Measurements from ENCODE around the gene B4GALT3. TPM values are rescaled to one million over a fixed set of nuclear protein-coding genes. Genes with fewer than 3 reads are reported as not detected.
A peak's percentile ranks its signal among the peaks of the same experiment; 100 is the strongest.

The B4GALT3 gene
- total RNA-seq, 1 donor from 2014 or later, result 41.7 TPM

DNA sequence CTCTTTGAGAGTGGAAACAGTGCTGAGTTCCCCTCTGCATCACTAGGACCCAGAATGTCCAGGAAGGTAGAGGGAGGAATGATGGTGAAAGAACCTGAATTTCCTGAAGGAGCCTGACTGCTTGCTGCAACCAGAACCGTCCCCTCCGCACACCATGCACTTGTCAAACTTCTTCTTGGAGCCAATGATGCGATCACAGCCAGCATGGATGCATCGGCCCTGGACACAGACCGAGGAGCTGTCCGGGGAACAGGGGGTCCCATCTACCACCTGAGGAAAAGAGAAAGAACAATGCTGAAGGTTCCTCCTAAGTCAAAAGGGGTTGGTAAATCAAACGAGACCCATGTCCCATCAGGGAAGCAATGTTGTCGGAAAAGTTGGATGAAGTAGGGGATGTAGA is 14.7 kb upstream of the B4GALT3 start:
- Mint-ChIP-seq H3K27ac (no peak overlapping the region), H3K36me3 (ENCODE audit: low read depth) (no peaks in the 10 kb centered on the region), H3K27me3 (no peaks in the 10 kb centered on the region), H3K4me1 (peaks cover 60% of the 10 kb centered on the region), H3K4me3 (no peak overlapping the region), H3K9me3 (no peaks in the 10 kb centered on the region)
- DNase-seq (no peak), ATAC-seq (ENCODE audit: low read depth) (no peak)
- ChIA-PET POLR2A (interaction anchor here (1.1 to 3.3 kb wide), 4 partner anchors 10 to 33 kb away, joined by 4 to 23 read pairs (median 7); partner anchors contain the start of genes B4GALT3, NDUFS2 and TOMM40L), CTCF (interaction anchor here (0.9 to 5.0 kb wide), 12 partner anchors 10 to 197 kb away, joined by 3 to 40 read pairs (median 6); partner anchors contain the start of genes B4GALT3, CFAP126, FCER1G and NDUFS2)
- intact Hi-C loops (cut with micrococcal nuclease), result loop anchor here (1.0 to 5.0 kb wide), 8 partner anchors 10 to 190 kb away; partner anchors contain the start of genes B4GALT3 and USP21
- TF ChIP-seq, protein P1, sequence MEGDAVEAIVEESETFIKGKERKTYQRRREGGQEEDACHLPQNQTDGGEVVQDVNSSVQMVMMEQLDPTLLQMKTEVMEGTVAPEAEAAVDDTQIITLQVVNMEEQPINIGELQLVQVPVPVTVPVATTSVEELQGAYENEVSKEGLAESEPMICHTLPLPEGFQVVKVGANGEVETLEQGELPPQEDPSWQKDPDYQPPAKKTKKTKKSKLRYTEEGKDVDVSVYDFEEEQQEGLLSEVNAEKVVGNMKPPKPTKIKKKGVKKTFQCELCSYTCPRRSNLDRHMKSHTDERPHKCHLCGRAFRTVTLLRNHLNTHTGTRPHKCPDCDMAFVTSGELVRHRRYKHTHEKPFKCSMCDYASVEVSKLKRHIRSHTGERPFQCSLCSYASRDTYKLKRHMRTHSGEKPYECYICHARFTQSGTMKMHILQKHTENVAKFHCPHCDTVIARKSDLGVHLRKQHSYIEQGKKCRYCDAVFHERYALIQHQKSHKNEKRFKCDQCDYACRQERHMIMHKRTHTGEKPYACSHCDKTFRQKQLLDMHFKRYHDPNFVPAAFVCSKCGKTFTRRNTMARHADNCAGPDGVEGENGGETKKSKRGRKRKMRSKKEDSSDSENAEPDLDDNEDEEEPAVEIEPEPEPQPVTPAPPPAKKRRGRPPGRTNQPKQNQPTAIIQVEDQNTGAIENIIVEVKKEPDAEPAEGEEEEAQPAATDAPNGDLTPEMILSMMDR (IDR thresholded peaks at IDR 0.05), result no peak

GRCh38 chr1:161190962-161191521 is 13.7 kb upstream of the B4GALT3 start:
- Mint-ChIP-seq H3K9me3 (no peaks in the 10 kb centered on the region), H3K4me1 (peaks cover 68% of the 10 kb centered on the region), H3K27me3 (no peaks in the 10 kb centered on the region), H3K36me3 (ENCODE audit: low read depth) (no peaks in the 10 kb centered on the region), H3K27ac (no peak overlapping the region), H3K4me3 (no peak overlapping the region)
- DNase-seq (no peak), ATAC-seq (ENCODE audit: low read depth) (no peak)
- intact Hi-C loops (cut with micrococcal nuclease), result loop anchor here (5.0 kb wide), 1 partner anchor 101 kb away; no protein-coding TSS in a partner anchor
- CTCF ChIA-PET, result interaction anchor here (0.7 to 5.0 kb wide), 10 partner anchors 10 to 198 kb away, joined by 3 to 40 read pairs (median 6); partner anchors contain the start of genes CFAP126, FCER1G, PCP4L1 and PPOX
- POLR2A ChIA-PET, result interaction anchor here (0.5 to 3.3 kb wide), 4 partner anchors 9 to 17 kb away, joined by 3 to 23 read pairs (median 7); partner anchors contain the start of genes B4GALT3 and NDUFS2
- TF ChIP-seq, protein P1 (IDR thresholded peaks at IDR 0.05), result no peak

- Mint-ChIP-seq H3K4me3 (no peak overlapping the region), H3K27me3 (no peaks in the 10 kb centered on the region), H3K36me3 (ENCODE audit: low read depth) (no peaks in the 10 kb centered on the region), H3K4me1 (peaks cover 70% of the 10 kb centered on the region), H3K27ac (peak overlapping the region; percentile 76), H3K9me3 (no peaks in the 10 kb centered on the region)
- POLR2A ChIA-PET, result no interaction called here
- CTCF ChIA-PET, result no interaction called here
- ATAC-seq (ENCODE audit: low read depth), result no peak
- no peak for DNase-seq
- TF ChIP-seq, protein P1 (IDR thresholded peaks at IDR 0.05), result no peak
- intact Hi-C loops (cut with micrococcal nuclease), result no loop called here
Measured at GRCh38 chr1:161189036-161189435, 11.7 kb upstream of the B4GALT3 start.

GRCh38 chr1:161188381-161188780 is 11.1 kb upstream of the B4GALT3 start:
- no peak overlapping the region for H3K4me3 Mint-ChIP-seq
- intact Hi-C loops (cut with micrococcal nuclease), result no loop called here
- ChIA-PET POLR2A (interaction anchor here (0.6 to 0.8 kb wide), 3 partner anchors 11 to 542 kb away, joined by 3 to 6 read pairs (median 3); partner anchors contain the start of genes B4GALT3 and PPOX), CTCF (no interaction called here)
- H3K27ac Mint-ChIP-seq, result peak overlapping the region; percentile 77
- H3K36me3 Mint-ChIP-seq (ENCODE audit: low read depth), result no peaks in the 10 kb centered on the region
- DNase-seq (no peak), ATAC-seq (ENCODE audit: low read depth) (no peak)
- H3K9me3 Mint-ChIP-seq, result no peaks in the 10 kb centered on the region
- H3K27me3 Mint-ChIP-seq, result no peaks in the 10 kb centered on the region
- TF ChIP-seq, protein P1 (IDR thresholded peaks at IDR 0.05), result no peak
- peaks cover 73% of the 10 kb centered on the region for H3K4me1 Mint-ChIP-seq

DNA sequence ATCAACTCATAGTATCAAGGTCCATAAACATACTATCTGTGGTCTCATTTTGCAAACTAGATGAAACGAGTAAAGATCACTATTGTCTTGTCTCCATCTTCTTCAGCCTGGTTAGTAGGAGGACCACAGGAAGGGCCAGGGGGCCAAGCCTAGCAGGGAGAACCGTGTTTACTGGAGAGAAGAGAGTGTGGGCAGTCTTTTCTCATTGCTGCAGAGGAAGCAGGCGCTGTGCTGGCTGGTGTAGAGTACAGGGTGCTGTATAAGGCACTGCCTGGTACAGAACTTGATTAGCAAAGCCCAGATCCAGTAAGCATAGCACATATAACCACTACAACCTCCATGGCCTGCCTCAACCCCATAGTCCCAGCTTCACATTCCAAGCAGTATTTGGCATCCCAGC is 10.0 kb upstream of the B4GALT3 start:
- Mint-ChIP-seq H3K27ac (peak overlapping the region; percentile 93), H3K27me3 (no peaks in the 10 kb centered on the region), H3K4me1 (peaks cover 71% of the 10 kb centered on the region), H3K9me3 (no peaks in the 10 kb centered on the region), H3K4me3 (peak overlapping the region; percentile 38), H3K36me3 (ENCODE audit: low read depth) (no peaks in the 10 kb centered on the region)
- CTCF ChIA-PET, result interaction anchor here (1.6 to 2.4 kb wide), 2 partner anchors 22 to 38 kb away, joined by 6 to 11 read pairs; partner anchors contain the start of genes PPOX and TOMM40L
- ATAC-seq (ENCODE audit: low read depth) (no peak), DNase-seq (no peak)
- intact Hi-C loops (cut with micrococcal nuclease), result no loop called here
- POLR2A ChIA-PET, result interaction anchor here (0.6 to 2.9 kb wide), 4 partner anchors 8 to 513 kb away, joined by 9 to 21 read pairs (median 13); partner anchors contain the start of genes B4GALT3 and PPOX
- TF ChIP-seq, protein P1 (IDR thresholded peaks at IDR 0.05), result no peak
